ENCODE measurements around the gene DTX2. TPM values are rescaled to one million over a fixed set of nuclear protein-coding genes. Genes with fewer than 3 reads are reported as not detected.
"Not testable (repeated sequence)": the region's sequence is repeated elsewhere in the genome, so short reads cannot be mapped to it uniquely, and the experiment has no call there.

The DTX2 gene
- polyA plus RNA-seq, 1 donor, result 8.0 TPM

GRCh38 chr7:76443846-76444245, 17.7 kb upstream of the DTX2 start:
- DNase-seq, result not testable (repeated sequence)

- DNase-seq, result peak; percentile 54
These were observed 15.9 kb upstream of the DTX2 start for GRCh38 chr7:76445577-76446008.

GRCh38 chr7:76457017-76457416, 4.5 kb upstream of the DTX2 start:
- not testable (repeated sequence) for DNase-seq

- not testable (repeated sequence) for DNase-seq
These were observed 3.0 kb upstream of the DTX2 start for GRCh38 chr7:76458504-76458903.

- not testable (repeated sequence) for DNase-seq
These were observed 742 bp upstream of the DTX2 start for GRCh38 chr7:76460767-76461166.

- DNase-seq, result not testable (repeated sequence)
These were observed 868 bp downstream of the DTX2 start for GRCh38 chr7:76462271-76462882.

- not testable (repeated sequence) for DNase-seq
These were observed 3.5 kb downstream of the DTX2 start for GRCh38 chr7:76464959-76465358.

- DNase-seq, result not testable (repeated sequence)
These were observed 4.4 kb downstream of the DTX2 start for GRCh38 chr7:76465950-76466349.

- DNase-seq, result not testable (repeated sequence)
These were observed 6.4 kb downstream of the DTX2 start for GRCh38 chr7:76467743-76468404.

GRCh38 chr7:76471556-76472221, 10.2 kb downstream of the DTX2 start:
- DNase-seq, result not testable (repeated sequence)

- DNase-seq, result not testable (repeated sequence)
These were observed 11.6 kb downstream of the DTX2 start for GRCh38 chr7:76473097-76473496.

GRCh38 chr7:76476280-76476679, 14.8 kb downstream of the DTX2 start:
- not testable (repeated sequence) for DNase-seq

- DNase-seq, result not testable (repeated sequence)
These were observed 15.4 kb downstream of the DTX2 start for GRCh38 chr7:76476742-76477474.

GRCh38 chr7:76479628-76480027, 18.1 kb downstream of the DTX2 start:
- DNase-seq, result not testable (repeated sequence)

GRCh38 chr7:76480403-76481253, 19.1 kb downstream of the DTX2 start:
- not testable (repeated sequence) for DNase-seq

- DNase-seq, result not testable (repeated sequence)
These were observed 21.2 kb downstream of the DTX2 start for GRCh38 chr7:76482660-76483059.

- not testable (repeated sequence) for DNase-seq
These were observed 21.6 kb downstream of the DTX2 start for GRCh38 chr7:76483081-76483480.

GRCh38 chr7:76484456-76484855, 22.9 kb downstream of the DTX2 start:
- not testable (repeated sequence) for DNase-seq

GRCh38 chr7:76485822-76486610, 24.5 kb downstream of the DTX2 start:
- DNase-seq, result not testable (repeated sequence)

- DNase-seq, result not testable (repeated sequence)
These were observed 25.1 kb downstream of the DTX2 start for GRCh38 chr7:76486618-76487017.

GRCh38 chr7:76487969-76488368, 26.5 kb downstream of the DTX2 start:
- not testable (repeated sequence) for DNase-seq
